Measurements from ENCODE around the gene CWC15. TPM values are rescaled to one million over a fixed set of nuclear protein-coding genes. Genes with fewer than 3 reads are reported as not detected.

The CWC15 gene
- total and polyA plus RNA-seq, 2 donors (not counting 3 experiments of a cell fraction or from before 2014, with no cell fraction given), result 16.9 to 72.0 TPM

DNA sequence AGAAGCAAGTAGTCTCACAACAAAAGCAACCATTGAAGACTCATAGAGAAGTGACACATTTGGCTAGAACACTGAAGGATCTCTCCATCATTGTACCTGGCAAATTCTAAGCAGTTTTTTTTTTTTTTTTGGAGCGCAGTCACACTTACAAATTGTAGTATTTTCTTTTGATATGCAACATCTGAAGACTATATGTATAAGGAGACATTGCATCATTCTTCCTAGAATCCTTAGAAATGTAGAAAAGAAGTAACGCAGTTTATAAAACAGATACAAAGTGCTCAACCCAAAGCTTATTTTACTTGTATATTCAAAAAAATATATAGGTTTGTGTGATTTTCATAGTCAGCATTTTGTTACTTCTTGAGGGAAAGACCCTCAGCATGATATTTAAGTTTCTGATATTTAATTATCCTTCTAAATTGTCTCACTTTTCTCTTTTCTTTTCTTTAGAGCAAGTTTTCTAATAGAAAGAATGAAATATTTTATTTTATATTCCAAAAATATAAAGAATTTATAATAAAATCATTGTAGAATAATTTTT, 20.1 kb upstream of the CWC15 start:
- Histone ChIP-seq H3K9me1 (replicated peaks; ENCODE audit: control insufficient read depth, extremely low read depth, insufficient read depth, low read length) (no peaks in the 10 kb centered on the region), H3K79me2 (ENCODE audit: control insufficient read depth, insufficient read depth, low read length) (no peaks in the 10 kb centered on the region), H3K4me1 (ENCODE audit: control insufficient read depth, extremely low read depth, insufficient read depth, low read length) (no peaks in the 10 kb centered on the region), H3K4me2 (ENCODE audit: insufficient read depth, low read length) (no peak overlapping the region), H3K9ac (replicated peaks; ENCODE audit: extremely low read depth, insufficient read depth, low read length) (no peak overlapping the region), H3K27ac (ENCODE audit: insufficient read depth, low read depth, low read length) (no peak overlapping the region), H4K20me1 (replicated peaks; ENCODE audit: control insufficient read depth, extremely low read depth, insufficient read depth, low read length) (no peaks in the 10 kb centered on the region), H3K27me3 (ENCODE audit: control insufficient read depth in 2 of 2, insufficient read depth in 2 of 2, low read length in 2 of 2) (no peaks in the 10 kb centered on the region), H3K9me3 (replicated peaks; ENCODE audit: control insufficient read depth, insufficient read depth, low read length) (no peaks in the 10 kb centered on the region), H3K4me3 (replicated peaks in 1 of 3; ENCODE audit: insufficient read depth in 1 of 3, low read depth in 1 of 3, low read length in 3 of 3) (no peak overlapping the region), H3K36me3 (ENCODE audit: control insufficient read depth in 2 of 2, extremely low read depth in 1 of 2, insufficient read depth in 2 of 2, low read length in 2 of 2) (no peaks in the 10 kb centered on the region), H2AFZ (ENCODE audit: low read depth, low read length) (no peak overlapping the region)
- intact Hi-C loops (cut with micrococcal nuclease) (no loop called here), dilution Hi-C loops (cut with MboI; ENCODE audit: extremely low pct_ligation_motif_present, low sequenced_read_pairs) (no loop called here)
- no TSS peak for BruUV-seq (replicated peaks)
- POLR2A ChIA-PET, result no interaction called here
- FAIRE-seq (no peak), DNase-seq (ENCODE audit: low read depth, low spot score) (no peak)
- TF ChIP-seq, protein P1, sequence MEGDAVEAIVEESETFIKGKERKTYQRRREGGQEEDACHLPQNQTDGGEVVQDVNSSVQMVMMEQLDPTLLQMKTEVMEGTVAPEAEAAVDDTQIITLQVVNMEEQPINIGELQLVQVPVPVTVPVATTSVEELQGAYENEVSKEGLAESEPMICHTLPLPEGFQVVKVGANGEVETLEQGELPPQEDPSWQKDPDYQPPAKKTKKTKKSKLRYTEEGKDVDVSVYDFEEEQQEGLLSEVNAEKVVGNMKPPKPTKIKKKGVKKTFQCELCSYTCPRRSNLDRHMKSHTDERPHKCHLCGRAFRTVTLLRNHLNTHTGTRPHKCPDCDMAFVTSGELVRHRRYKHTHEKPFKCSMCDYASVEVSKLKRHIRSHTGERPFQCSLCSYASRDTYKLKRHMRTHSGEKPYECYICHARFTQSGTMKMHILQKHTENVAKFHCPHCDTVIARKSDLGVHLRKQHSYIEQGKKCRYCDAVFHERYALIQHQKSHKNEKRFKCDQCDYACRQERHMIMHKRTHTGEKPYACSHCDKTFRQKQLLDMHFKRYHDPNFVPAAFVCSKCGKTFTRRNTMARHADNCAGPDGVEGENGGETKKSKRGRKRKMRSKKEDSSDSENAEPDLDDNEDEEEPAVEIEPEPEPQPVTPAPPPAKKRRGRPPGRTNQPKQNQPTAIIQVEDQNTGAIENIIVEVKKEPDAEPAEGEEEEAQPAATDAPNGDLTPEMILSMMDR (IDR thresholded peaks at IDR 0.05; ENCODE audit: extremely low read depth in 1 of 2, insufficient read depth in 1 of 2, low read depth in 1 of 2, low read length in 2 of 2), result no peak
- TF ChIP-seq POLR2A (IDR thresholded peaks at IDR 0.05; ENCODE audit: low read depth, low read length) (no peak), POLR2AphosphoS5 (IDR thresholded peaks at IDR 0.05; ENCODE audit: insufficient read depth, low read depth, low read length) (no peak), MYC (IDR thresholded peaks at IDR 0.05; ENCODE audit: low read depth, low read length) (no peak), GATA2 (IDR thresholded peaks at IDR 0.05; ENCODE audit: insufficient read depth, insufficient read length, low read depth, low read length) (no peak), FOS (IDR thresholded peaks at IDR 0.05; ENCODE audit: borderline replicate concordance, insufficient read depth, low read length) (no peak), JUN (IDR thresholded peaks at IDR 0.05; ENCODE audit: borderline replicate concordance, insufficient read depth, insufficient read length, low read depth) (no peak), EZH2 (IDR thresholded peaks at IDR 0.05; ENCODE audit: borderline replicate concordance, low read depth, low read length, severe bottlenecking) (no peak)
- TF ChIP-seq, protein P2, sequence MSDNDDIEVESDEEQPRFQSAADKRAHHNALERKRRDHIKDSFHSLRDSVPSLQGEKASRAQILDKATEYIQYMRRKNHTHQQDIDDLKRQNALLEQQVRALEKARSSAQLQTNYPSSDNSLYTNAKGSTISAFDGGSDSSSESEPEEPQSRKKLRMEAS (IDR thresholded peaks at IDR 0.05; ENCODE audit: insufficient read depth, insufficient read length), result no peak
- CTCF ChIA-PET, result no interaction called here

Measured in endothelial cell of umbilical vein (primary cell).